K562 (cell line): ENCODE measurements around the gene CDKL5. TPM values are rescaled to one million over a fixed set of nuclear protein-coding genes. Genes with fewer than 3 reads are reported as not detected.

Experiments
- ATAC-seq: fragments of 200-7000 bp; cut with Tn5 transposase; 3 replicates; pipeline ENCODE4 v1.9.1; 2020; ENCODE audit warnings: moderate library complexity
- BruUV-seq: library from RNA; stranded (reverse); fragments of 400-500 nt; replicated peaks from 2 replicates; lab custom pipeline; 2021; lab: Mats Ljungman, UMichigan
- CTCF ChIA-PET: fragments of 300-600 bp; formaldehyde crosslinking; extraction: SDS; loops from one replicate; lab custom pipeline; 2021; ENCODE audit warnings: low intra/inter-chr PET ratio; lab: Yijun Ruan, JAX
- POLR2A ChIA-PET: fragments of 300-600, 350-650 bp; sonication (Branson Sonifier 250); formaldehyde crosslinking; extraction: SDS; loops from one replicate; lab custom pipeline; 2021; ENCODE audit warnings: antibody characterized with exemption, inconsistent platforms; lab: Yijun Ruan, JAX
- DNase-seq, 4 experiments: peaks; one replicate each; pipeline versions ENCODE4 v3.0.0 to v3.0.0-alpha.2; 2011 to 2018; ENCODE audit warnings: low spot score in 3 of 4, mixed read lengths in 3 of 4; ENCODE audit errors: extremely low read depth in 1 of 4
- FAIRE-seq: peaks from 2 replicates; lab custom pipeline; 2011; peaks lifted over from hg19 to GRCh38; lab: Jason Lieb, UNC
- H2AFZ ChIP-seq: 2 replicates; pipeline ENCODE4 v1.6.0; 2011; ENCODE audit warnings: low read depth, low read length, control low read depth, inconsistent platforms
- H3K27ac ChIP-seq: fragments of 200-600 bp; 3 replicates; pipeline ENCODE4 v1.8.0; 2011; ENCODE audit warnings: low read depth, mild to moderate bottlenecking, control low read depth, inconsistent platforms, low read length, moderate library complexity, mixed read lengths; ENCODE audit errors: extremely low read depth
- H3K27me3 ChIP-seq, 2 experiments: fragments of 300-600 bp in 1 of 2; 2 replicates in 1 of 2; 3 replicates in 1 of 2; pipeline versions ENCODE4 v1.6.0 to v1.8.0; 2011; ENCODE audit warnings: inconsistent platforms in 2 of 2, low read length in 2 of 2, mild to moderate bottlenecking in 1 of 2, mixed read lengths in 1 of 2, moderate library complexity in 1 of 2; ENCODE audit not compliant: control insufficient read depth in 2 of 2, insufficient read depth in 2 of 2
- H3K36me3 ChIP-seq: fragments of 300-600 bp; 3 replicates; pipeline ENCODE4 v1.8.0; 2011; ENCODE audit warnings: mild to moderate bottlenecking, low read length, inconsistent platforms; ENCODE audit not compliant: control insufficient read depth, insufficient read depth
- H3K4me1 ChIP-seq, 2 experiments: fragments of 200-600 bp in 1 of 2; replicated peaks in 1 of 2; 2 replicates in 1 of 2; 3 replicates in 1 of 2; pipeline versions ENCODE4 v1.5.1 to v1.8.0; 2011; ENCODE audit warnings: inconsistent platforms in 2 of 2, low read length in 2 of 2, mild to moderate bottlenecking in 1 of 2, mixed read lengths in 1 of 2, moderate library complexity in 1 of 2; ENCODE audit not compliant: control insufficient read depth in 2 of 2, insufficient read depth in 2 of 2
- H3K4me2 ChIP-seq: 2 replicates; pipeline ENCODE4 v1.6.1; 2011; ENCODE audit warnings: low read length, control low read depth, inconsistent platforms, mixed read lengths; ENCODE audit not compliant: insufficient read depth
- H3K4me3 ChIP-seq: fragments of 200-600 bp; sonication (generic), shearing (Covaris generic); 2 replicates; pipeline ENCODE4 v1.5.1; 2016; ENCODE audit warnings: control low read depth, inconsistent platforms
- H3K79me2 ChIP-seq: fragments of 200-600 bp; 3 replicates; pipeline ENCODE4 v1.8.0; 2011; ENCODE audit warnings: low read length, inconsistent platforms; ENCODE audit not compliant: control insufficient read depth, insufficient read depth
- H3K9ac ChIP-seq, 2 experiments: 2 replicates each; pipeline versions ENCODE4 v1.6.0 to v1.6.1; 2011; ENCODE audit warnings: low read depth in 2 of 2, low read length in 2 of 2, control low read depth in 1 of 2, inconsistent platforms in 1 of 2, mild to moderate bottlenecking in 1 of 2, mixed read lengths in 1 of 2; ENCODE audit not compliant: insufficient read depth in 1 of 2
- H3K9me1 ChIP-seq: one replicate; pipeline ENCODE4 v1.6.0; 2011; ENCODE audit warnings: inconsistent platforms, mild to moderate bottlenecking, low read length, moderate library complexity; ENCODE audit not compliant: control insufficient read depth, insufficient read depth
- H3K9me3 ChIP-seq: replicated peaks from 2 replicates; pipeline ENCODE4 v1.5.1; 2011; ENCODE audit warnings: low read depth, low read length, inconsistent platforms; ENCODE audit not compliant: control insufficient read depth, insufficient read depth
- H4K20me1 ChIP-seq: replicated peaks from 2 replicates; pipeline ENCODE4 v1.6.1; 2011; ENCODE audit warnings: low read length, inconsistent platforms, mixed read lengths; ENCODE audit not compliant: control insufficient read depth, insufficient read depth
- ADNP ChIP-seq: fragments of 200-800 bp; sonication (Bioruptor generic); IDR thresholded peaks from 2 replicates; pipeline ENCODE4 v1.6.1; 2016; ENCODE audit warnings: missing genetic modification characterization, missing compliant biosample characterization
- CCNT2 ChIP-seq: IDR thresholded peaks from 2 replicates; pipeline ENCODE4 v1.6.1; 2011; ENCODE audit warnings: borderline replicate concordance, low read depth, mild to moderate bottlenecking, moderate library complexity, mixed read lengths, low read length; ENCODE audit not compliant: insufficient read length; ENCODE audit errors: extremely low read depth
- ESRRB ChIP-seq: fragments of 250-450 bp; sonication (Bioruptor Pico); IDR thresholded peaks from 2 replicates; pipeline ENCODE4 v1.5.0; 2020; ENCODE audit warnings: mild to moderate bottlenecking, moderate library complexity, borderline replicate concordance
- ETS2 ChIP-seq: IDR thresholded peaks from 2 replicates; pipeline ENCODE4 v1.6.1; 2016; ENCODE audit warnings: borderline replicate concordance, missing genetic modification characterization, mild to moderate bottlenecking, moderate library complexity, missing compliant biosample characterization; ENCODE audit not compliant: poor library complexity, severe bottlenecking
- IRF2 ChIP-seq: sonication (generic); formaldehyde crosslinking; IDR thresholded peaks from 2 replicates; pipeline ENCODE4 v1.8.1; 2022; ENCODE audit warnings: mild to moderate bottlenecking, missing genetic modification reagents
- PHB ChIP-seq: fragments of 250-450 bp; sonication (Bioruptor Pico); IDR thresholded peaks from 2 replicates; pipeline ENCODE4 v1.5.0; 2021
- PML ChIP-seq: IDR thresholded peaks from 2 replicates; pipeline ENCODE4 v1.6.1; 2012; ENCODE audit warnings: low read length, inconsistent platforms
- POLR2AphosphoS5 ChIP-seq: IDR thresholded peaks from 2 replicates; pipeline ENCODE4 v1.6.1; 2011; ENCODE audit warnings: mild to moderate bottlenecking, low read depth, low read length, moderate library complexity; ENCODE audit not compliant: control insufficient read depth, insufficient read depth
- SREBF2 ChIP-seq: sonication (generic); formaldehyde crosslinking; IDR thresholded peaks from 2 replicates; pipeline ENCODE4 v1.4.0; 2020; ENCODE audit warnings: mild to moderate bottlenecking, missing genetic modification reagents
- ZNF143 ChIP-seq: sonication (generic); formaldehyde crosslinking; IDR thresholded peaks from 2 replicates; pipeline ENCODE4 v1.9.0; 2022; ENCODE audit warnings: mild to moderate bottlenecking, missing genetic modification reagents
- WGBS: fragments of 100-300 bp; shearing (Covaris generic); methylation state at CpG from one replicate; pipeline ENCODE4 v1.1.6; 2016; ENCODE audit warnings: low coverage, mixed read lengths; ENCODE audit not compliant: insufficient coverage; ENCODE audit errors: missing lambda C conversion rate; 5-methylcytosine and 5-hydroxymethylcytosine counted together
- in situ Hi-C: fragments of 300-500 bp; cut with MboI; formaldehyde crosslinking; loops from 4 replicates; pipeline ENCODE4 v1.15.0; 2018; ENCODE audit warnings: inconsistent platforms, mixed read lengths
- intact Hi-C: fragments of 100-400 bp; cut with micrococcal nuclease; formaldehyde crosslinking; loops from 2 replicates; pipeline ENCODE4 v1.14.2; 2022
- polyA plus RNA-seq, 8 experiments: library from polyadenylated mRNA; depleted of rRNA in 4 of 8; stranded (reverse) in 5 of 8; unstranded in 3 of 8; fragments of >200 nt; fragmentation: Nextera tagmentation in 2 of 8; fragmentation: Illumina TruSeq in 1 of 8; extraction: Ambion mirVana in 2 of 8; extraction: Trizol in 1 of 8; gene quantifications; 2 replicates each; pipeline versions ENCODE4 v1.2.1 to v1.2.3, GENCODE V29; 2011 to 2014; ENCODE audit warnings: inconsistent platforms in 1 of 8, missing spikeins in 1 of 8
- total RNA-seq, 7 experiments: library from RNA; depleted of rRNA in 6 of 7; stranded (reverse); fragments of >200 nt in 6 of 7; fragmentation: Illumina TruSeq in 2 of 7; extraction: Trizol in 2 of 7; gene quantifications; 2 replicates each; pipeline versions ENCODE4 v1.2.1 to v1.2.3, GENCODE V29; 2011 to 2021; ENCODE audit warnings: low replicate concordance in 1 of 7
- TF ChIP-seq, protein P1 (sequence below): fragments of 150-350 bp; conservative IDR thresholded peaks from 2 replicates; pipeline ENCODE4 v1.6.1; 2014; ENCODE audit warnings: low read length
- TF ChIP-seq, protein P2 (sequence below), 2 experiments: fragments of 450-650 bp; IDR thresholded peaks; 2 replicates each; pipeline ENCODE4 v1.6.1; 2016; ENCODE audit warnings: mild to moderate bottlenecking in 2 of 2, borderline replicate concordance in 1 of 2, low read depth in 1 of 2, moderate library complexity in 1 of 2

CDKL5 gene
- total and polyA plus RNA-seq, 9 of the 15 experiments (the other 6 are each of a cell fraction or from before 2014, with no cell fraction given), result under 0.01 to 0.21 (median 0.04) TPM

DNA sequence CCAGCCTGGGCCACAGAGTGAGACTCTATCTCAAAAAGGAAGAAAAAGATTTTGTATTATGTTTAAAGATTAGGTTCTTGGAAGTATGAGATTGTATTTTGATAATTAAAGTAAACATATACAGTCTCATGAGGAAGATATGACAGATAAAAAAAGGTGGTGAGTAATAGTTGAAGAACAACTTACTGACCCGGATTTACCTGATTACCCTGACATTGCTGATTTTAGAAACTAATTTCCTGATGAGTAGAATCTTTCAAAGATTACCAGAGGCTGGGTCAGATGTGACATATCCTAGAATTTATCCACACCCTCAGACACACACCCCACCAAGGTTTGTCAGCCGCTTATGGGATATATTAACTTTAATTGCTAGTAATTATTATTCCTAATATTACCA is 9.5 kb downstream of the CDKL5 start:
- Histone ChIP-seq H3K4me2 (no peak overlapping the region), H3K4me3 (no peak overlapping the region)
- ATAC-seq, result no peak
- TF ChIP-seq CCNT2 (no peak), ESRRB (CRISPR knock-in tag) (no peak), ETS2 (tag) (no peak), ADNP (tag) (no peak), SREBF2 (CRISPR knock-in tag) (no peak), ZNF143 (CRISPR knock-in tag) (no peak), IRF2 (no peak), PHB (no peak), PML (no peak), POLR2AphosphoS5 (no peak)
- TF ChIP-seq, protein P1, sequence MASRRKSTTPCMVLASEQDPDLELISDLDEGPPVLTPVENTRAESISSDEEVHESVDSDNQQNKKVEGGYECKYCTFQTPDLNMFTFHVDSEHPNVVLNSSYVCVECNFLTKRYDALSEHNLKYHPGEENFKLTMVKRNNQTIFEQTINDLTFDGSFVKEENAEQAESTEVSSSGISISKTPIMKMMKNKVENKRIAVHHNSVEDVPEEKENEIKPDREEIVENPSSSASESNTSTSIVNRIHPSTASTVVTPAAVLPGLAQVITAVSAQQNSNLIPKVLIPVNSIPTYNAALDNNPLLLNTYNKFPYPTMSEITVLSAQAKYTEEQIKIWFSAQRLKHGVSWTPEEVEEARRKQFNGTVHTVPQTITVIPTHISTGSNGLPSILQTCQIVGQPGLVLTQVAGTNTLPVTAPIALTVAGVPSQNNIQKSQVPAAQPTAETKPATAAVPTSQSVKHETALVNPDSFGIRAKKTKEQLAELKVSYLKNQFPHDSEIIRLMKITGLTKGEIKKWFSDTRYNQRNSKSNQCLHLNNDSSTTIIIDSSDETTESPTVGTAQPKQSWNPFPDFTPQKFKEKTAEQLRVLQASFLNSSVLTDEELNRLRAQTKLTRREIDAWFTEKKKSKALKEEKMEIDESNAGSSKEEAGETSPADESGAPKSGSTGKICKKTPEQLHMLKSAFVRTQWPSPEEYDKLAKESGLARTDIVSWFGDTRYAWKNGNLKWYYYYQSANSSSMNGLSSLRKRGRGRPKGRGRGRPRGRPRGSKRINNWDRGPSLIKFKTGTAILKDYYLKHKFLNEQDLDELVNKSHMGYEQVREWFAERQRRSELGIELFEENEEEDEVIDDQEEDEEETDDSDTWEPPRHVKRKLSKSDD, result no peak
- TF ChIP-seq, protein P2, sequence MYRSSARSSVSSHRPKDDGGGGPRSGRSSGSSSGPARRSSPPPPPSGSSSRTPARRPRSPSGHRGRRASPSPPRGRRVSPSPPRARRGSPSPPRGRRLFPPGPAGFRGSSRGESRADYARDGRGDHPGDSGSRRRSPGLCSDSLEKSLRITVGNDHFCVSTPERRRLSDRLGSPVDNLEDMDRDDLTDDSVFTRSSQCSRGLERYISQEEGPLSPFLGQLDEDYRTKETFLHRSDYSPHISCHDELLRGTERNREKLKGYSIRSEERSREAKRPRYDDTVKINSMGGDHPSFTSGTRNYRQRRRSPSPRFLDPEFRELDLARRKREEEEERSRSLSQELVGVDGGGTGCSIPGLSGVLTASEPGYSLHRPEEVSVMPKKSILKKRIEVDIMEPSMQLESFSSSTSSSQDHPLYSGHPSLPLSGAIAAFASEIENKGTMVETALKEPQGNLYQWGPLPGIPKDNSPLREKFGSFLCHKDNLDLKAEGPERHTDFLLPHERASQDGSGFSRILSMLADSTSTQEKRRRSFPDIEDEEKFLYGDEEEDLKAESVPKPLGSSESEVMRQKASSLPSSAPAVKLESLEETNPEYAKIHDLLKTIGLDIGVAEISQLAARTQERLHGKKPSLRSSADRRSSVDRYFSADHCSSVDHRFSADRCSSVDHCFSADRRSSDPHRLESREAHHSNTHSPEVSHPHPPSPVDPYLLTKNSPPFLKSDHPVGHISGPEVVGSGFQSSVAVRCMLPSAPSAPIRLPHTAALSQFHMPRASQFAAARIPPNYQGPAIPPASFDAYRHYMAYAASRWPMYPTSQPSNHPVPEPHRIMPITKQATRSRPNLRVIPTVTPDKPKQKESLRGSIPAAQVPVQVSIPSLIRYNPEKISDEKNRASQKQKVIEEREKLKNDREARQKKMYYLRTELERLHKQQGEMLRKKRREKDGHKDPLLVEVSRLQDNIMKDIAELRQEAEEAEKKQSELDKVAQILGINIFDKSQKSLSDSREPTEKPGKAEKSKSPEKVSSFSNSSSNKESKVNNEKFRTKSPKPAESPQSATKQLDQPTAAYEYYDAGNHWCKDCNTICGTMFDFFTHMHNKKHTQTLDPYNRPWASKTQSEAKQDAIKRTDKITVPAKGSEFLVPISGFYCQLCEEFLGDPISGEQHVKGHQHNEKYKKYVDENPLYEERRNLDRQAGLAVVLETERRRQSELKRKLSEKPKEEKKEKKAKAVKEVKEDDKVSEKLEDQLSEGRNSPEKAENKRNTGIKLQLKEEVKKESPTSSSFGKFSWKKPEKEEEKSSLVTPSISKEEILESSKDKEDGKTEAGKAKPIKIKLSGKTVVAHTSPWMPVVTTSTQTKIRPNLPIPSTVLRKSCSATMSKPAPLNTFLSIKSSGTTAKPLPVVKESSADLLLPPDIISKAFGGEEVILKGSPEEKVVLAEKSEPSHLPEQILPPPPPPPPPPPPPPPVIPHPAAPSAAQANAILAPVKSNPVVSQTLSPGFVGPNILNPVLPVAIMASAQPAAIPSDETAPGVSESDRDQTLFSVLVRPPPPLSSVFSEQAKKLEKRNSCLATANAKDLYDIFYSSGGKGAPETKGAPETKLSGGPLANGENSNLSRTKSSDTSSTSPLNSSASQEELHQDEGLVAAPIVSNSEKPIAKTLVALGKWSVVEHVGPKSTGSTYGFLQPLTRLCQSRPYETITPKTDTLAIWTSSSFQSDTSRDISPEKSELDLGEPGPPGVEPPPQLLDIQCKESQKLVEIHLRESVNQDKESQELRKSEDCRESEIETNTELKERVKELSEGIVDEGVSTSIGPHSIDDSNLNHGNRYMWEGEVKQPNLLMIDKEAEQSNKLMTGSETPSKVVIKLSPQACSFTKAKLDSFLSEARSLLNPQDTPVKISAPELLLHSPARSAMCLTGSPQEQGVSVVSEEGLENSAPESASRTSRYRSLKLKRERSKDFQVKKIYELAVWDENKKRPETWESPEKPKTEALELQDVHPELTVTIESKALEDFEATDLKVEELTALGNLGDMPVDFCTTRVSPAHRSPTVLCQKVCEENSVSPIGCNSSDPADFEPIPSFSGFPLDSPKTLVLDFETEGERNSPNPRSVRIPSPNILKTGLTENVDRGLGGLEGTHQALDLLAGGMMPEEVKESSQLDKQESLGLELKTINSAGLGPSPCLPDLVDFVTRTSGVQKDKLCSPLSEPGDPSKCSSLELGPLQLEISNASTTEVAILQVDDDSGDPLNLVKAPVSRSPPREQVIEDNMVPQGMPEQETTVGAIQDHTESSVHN (IDR thresholded peaks at IDR 0.05; ENCODE audit: borderline replicate concordance in 1 of 2, low read depth in 1 of 2), result no peak

More for the DNA sequence above, 9.5 kb downstream of the CDKL5 start:
- POLR2A ChIA-PET, result no interaction called here
- Histone ChIP-seq H3K9ac (no peak overlapping the region), H3K9me1 (no peaks in the 10 kb centered on the region), H3K36me3 (no peaks in the 10 kb centered on the region), H3K27me3 (peaks cover 0 to 4% of the 10 kb centered on the region in 2 experiments; a peak in 2 of 5 replicates), H3K9me3 (no peaks in the 10 kb centered on the region), H2AFZ (no peak overlapping the region), H3K79me2 (no peaks in the 10 kb centered on the region), H3K4me1 (no peaks in the 10 kb centered on the region), H4K20me1 (no peaks in the 10 kb centered on the region), H3K27ac (no peak overlapping the region)
- CTCF ChIA-PET, result no interaction called here
- intact Hi-C loops (no loop called here), in situ Hi-C loops (no loop called here)
- no TSS peak for BruUV-seq
- FAIRE-seq, result no peak
- WGBS, result 0% methylated on average over 2 of the region's 2 CpGs
- no peak for DNase-seq
